ENCODE data around the gene BCAP29.
A peak's percentile ranks its signal among the peaks of the same experiment; 100 is the strongest.

BCAP29 gene

DNA sequence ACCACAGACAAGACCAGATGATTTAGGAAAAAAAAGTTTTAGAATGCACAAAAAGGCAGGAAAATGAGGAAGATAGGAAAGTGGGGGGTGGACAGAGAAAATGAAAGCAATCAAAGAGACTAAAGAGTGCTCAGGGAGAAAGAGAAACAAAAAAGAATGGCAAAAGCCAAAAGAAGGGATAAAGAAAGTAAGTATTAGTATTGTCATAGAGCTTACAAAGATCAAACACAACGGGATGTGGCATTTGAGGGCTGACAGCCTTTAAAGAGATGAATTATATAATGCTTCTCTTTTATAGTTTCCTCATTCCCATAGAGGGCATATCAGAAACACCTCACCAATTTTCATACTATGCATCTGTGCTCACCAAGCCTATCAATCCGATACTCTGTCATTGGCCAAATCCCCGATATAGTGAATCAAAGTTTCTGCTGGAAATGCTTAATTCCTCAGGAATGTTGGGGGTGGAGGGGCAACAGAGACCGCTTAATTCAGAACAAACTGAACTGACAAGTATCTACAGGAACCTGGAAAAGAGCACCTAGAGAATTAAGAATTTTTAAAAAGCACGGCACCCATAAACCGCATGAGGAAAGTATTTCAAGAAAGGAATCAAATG is 19.0 kb upstream of the BCAP29 start:
- H3K4me1 ChIP-seq (ENCODE audit: control insufficient read depth in 1 of 2, insufficient read depth in 2 of 2, low read length in 2 of 2), result peaks cover 19 to 42% of the 10 kb centered on the region in 2 donors

GRCh38 chr7:107563081-107563774 is 16.8 kb upstream of the BCAP29 start:
- no peaks in the 10 kb centered on the region for H3K27me3 ChIP-seq (ENCODE audit: control insufficient read depth in 1 of 2, insufficient read depth in 2 of 2, low read length in 2 of 2)
- no peaks in the 10 kb centered on the region for H3K36me3 ChIP-seq (ENCODE audit: control insufficient read depth in 1 of 2, insufficient read depth in 2 of 2, low read length in 2 of 2)
- peaks cover 19 to 42% of the 10 kb centered on the region in 2 donors for H3K4me1 ChIP-seq (ENCODE audit: control insufficient read depth in 1 of 2, insufficient read depth in 2 of 2, low read length in 2 of 2)
- H3K27ac ChIP-seq (ENCODE audit: low read depth, low read length), result peak overlapping the region; percentile 67
- peak overlapping the region; percentile 92 to 98 for H3K4me3 ChIP-seq (ENCODE audit: low read depth in 1 of 2, low read length in 2 of 2)
- peak overlapping the region; percentile 93 for H3K9ac ChIP-seq (ENCODE audit: low read depth in 1 of 2, low read length in 2 of 2)
- H3K9me3 ChIP-seq (ENCODE audit: control insufficient read depth in 1 of 2, low read length in 2 of 2), result no peaks in the 10 kb centered on the region

More for the DNA sequence above, 19.0 kb upstream of the BCAP29 start:
- Histone ChIP-seq H3K9me3 (ENCODE audit: control insufficient read depth in 1 of 2, low read length in 2 of 2) (no peaks in the 10 kb centered on the region), H3K27me3 (ENCODE audit: control insufficient read depth in 1 of 2, insufficient read depth in 2 of 2, low read length in 2 of 2) (no peaks in the 10 kb centered on the region), H3K27ac (ENCODE audit: low read depth, low read length) (no peak overlapping the region), H3K9ac (ENCODE audit: low read depth in 1 of 2, low read length in 2 of 2) (peak overlapping the region in 1 of 2 donors; percentile 28), H3K4me3 (ENCODE audit: low read depth in 1 of 2, low read length in 2 of 2) (peak overlapping the region in 1 of 2 donors; percentile 3), H3K36me3 (ENCODE audit: control insufficient read depth in 1 of 2, insufficient read depth in 2 of 2, low read length in 2 of 2) (peaks cover 7% of the 10 kb centered on the region in 2 donors)

GRCh38 chr7:107563775-107564552 is 16.1 kb upstream of the BCAP29 start, which contains the start of the genes COG5 and DUS4L:
Gene COG5 (minus strand): TSS chr7:107563920. CDS start chr7:107563896, 24 bp downstream.
Gene DUS4L (plus strand): TSS chr7:107563971. CDS start chr7:107567071, 3,100 bp downstream.
- H3K27ac ChIP-seq (ENCODE audit: low read depth, low read length), result peak within 1 kb of the TSS; percentile 90
- peaks cover 19 to 42% of the 10 kb centered on the region in 2 donors for H3K4me1 ChIP-seq (ENCODE audit: control insufficient read depth in 1 of 2, insufficient read depth in 2 of 2, low read length in 2 of 2)
- no peaks in the 10 kb centered on the region for H3K9me3 ChIP-seq (ENCODE audit: control insufficient read depth in 1 of 2, low read length in 2 of 2)
- peak within 1 kb of the TSS; percentile 92 to 98 for H3K4me3 ChIP-seq (ENCODE audit: low read depth in 1 of 2, low read length in 2 of 2)
- H3K27me3 ChIP-seq (ENCODE audit: control insufficient read depth in 1 of 2, insufficient read depth in 2 of 2, low read length in 2 of 2), result no peaks in the 10 kb centered on the region
- peak within 1 kb of the TSS; percentile 93 for H3K9ac ChIP-seq (ENCODE audit: low read depth in 1 of 2, low read length in 2 of 2)
- no peaks in the 10 kb centered on the region for H3K36me3 ChIP-seq (ENCODE audit: control insufficient read depth in 1 of 2, insufficient read depth in 2 of 2, low read length in 2 of 2)

DNA sequence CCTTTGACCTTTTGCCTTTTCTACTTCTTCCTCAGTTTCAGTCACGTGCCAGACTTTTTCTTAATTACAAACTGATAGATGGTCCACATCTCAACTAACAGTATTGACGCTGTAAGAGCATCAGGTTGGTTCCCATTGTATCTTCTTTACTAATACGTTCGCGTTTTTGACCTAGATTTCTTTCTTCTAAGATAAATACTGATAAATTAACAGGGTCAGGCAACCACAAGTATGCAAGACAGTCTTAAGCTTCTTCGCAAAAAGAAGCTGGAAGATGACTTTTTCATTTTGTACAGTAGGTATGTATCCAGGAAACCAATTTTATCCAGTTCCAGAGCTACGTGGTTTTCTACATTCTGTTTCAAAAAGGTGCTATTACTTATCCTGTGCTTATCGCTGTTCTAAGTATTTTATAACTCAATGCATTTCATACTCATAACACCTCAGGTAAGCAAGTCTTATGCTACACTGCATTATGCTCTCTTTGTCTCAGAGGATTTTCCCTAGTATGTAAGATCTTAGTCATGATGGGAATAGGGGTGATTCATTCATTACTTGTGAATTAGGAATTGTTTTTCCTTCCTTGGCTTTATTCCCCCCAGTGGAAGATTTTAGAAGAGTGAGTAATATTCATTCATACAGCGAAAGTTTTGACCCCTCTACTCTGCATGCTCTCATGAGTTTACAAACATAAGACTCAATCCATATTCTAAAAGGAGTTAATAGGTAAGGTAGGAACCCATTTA is 15.3 kb upstream of the BCAP29 start:
- Histone ChIP-seq H3K4me3 (ENCODE audit: low read depth in 1 of 2, low read length in 2 of 2) (peak overlapping the region; percentile 92 to 98), H3K36me3 (ENCODE audit: control insufficient read depth in 1 of 2, insufficient read depth in 2 of 2, low read length in 2 of 2) (no peaks in the 10 kb centered on the region), H3K9me3 (ENCODE audit: control insufficient read depth in 1 of 2, low read length in 2 of 2) (no peaks in the 10 kb centered on the region), H3K27me3 (ENCODE audit: control insufficient read depth in 1 of 2, insufficient read depth in 2 of 2, low read length in 2 of 2) (no peaks in the 10 kb centered on the region), H3K9ac (ENCODE audit: low read depth in 1 of 2, low read length in 2 of 2) (peak overlapping the region; percentile 93), H3K27ac (ENCODE audit: low read depth, low read length) (no peak overlapping the region), H3K4me1 (ENCODE audit: control insufficient read depth in 1 of 2, insufficient read depth in 2 of 2, low read length in 2 of 2) (peaks cover 19 to 41% of the 10 kb centered on the region in 2 donors)

DNA sequence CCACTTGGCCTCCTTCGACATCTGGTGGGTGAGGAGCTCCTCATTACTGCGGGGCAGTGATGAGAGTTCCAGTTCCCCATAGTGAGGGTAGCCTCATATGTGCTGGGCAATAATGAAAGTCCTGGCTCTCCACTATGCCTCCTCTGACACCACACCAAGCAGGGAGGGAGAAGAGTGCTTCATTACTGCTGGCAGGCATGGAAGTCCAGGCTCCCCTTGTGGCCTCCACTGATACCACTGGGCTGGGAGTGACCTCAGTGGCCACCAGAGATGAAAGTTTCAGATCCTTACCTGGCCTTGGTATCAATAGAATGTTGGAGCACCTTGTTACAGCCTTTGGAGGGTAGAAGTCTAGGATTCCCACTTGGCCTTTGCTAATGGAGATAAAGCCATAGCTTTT is 9.7 kb upstream of the BCAP29 start:
- Histone ChIP-seq H3K9ac (ENCODE audit: low read depth in 1 of 2, low read length in 2 of 2) (no peak overlapping the region), H3K4me3 (ENCODE audit: low read depth in 1 of 2, low read length in 2 of 2) (no peak overlapping the region), H3K27me3 (ENCODE audit: control insufficient read depth in 1 of 2, insufficient read depth in 2 of 2, low read length in 2 of 2) (no peaks in the 10 kb centered on the region), H3K9me3 (ENCODE audit: control insufficient read depth in 1 of 2, low read length in 2 of 2) (no peaks in the 10 kb centered on the region), H3K36me3 (ENCODE audit: control insufficient read depth in 1 of 2, insufficient read depth in 2 of 2, low read length in 2 of 2) (peaks cover 4 to 18% of the 10 kb centered on the region in 2 donors), H3K4me1 (ENCODE audit: control insufficient read depth in 1 of 2, insufficient read depth in 2 of 2, low read length in 2 of 2) (no peaks in the 10 kb centered on the region), H3K27ac (ENCODE audit: low read depth, low read length) (no peak overlapping the region)

- no peaks in the 10 kb centered on the region for H3K4me1 ChIP-seq (ENCODE audit: control insufficient read depth in 1 of 2, insufficient read depth in 2 of 2, low read length in 2 of 2)
- H3K36me3 ChIP-seq (ENCODE audit: control insufficient read depth in 1 of 2, insufficient read depth in 2 of 2, low read length in 2 of 2), result peaks cover 8 to 18% of the 10 kb centered on the region in 2 donors
- no peaks in the 10 kb centered on the region for H3K27me3 ChIP-seq (ENCODE audit: control insufficient read depth in 1 of 2, insufficient read depth in 2 of 2, low read length in 2 of 2)
- no peak overlapping the region for H3K9ac ChIP-seq (ENCODE audit: low read depth in 1 of 2, low read length in 2 of 2)
- H3K27ac ChIP-seq (ENCODE audit: low read depth, low read length), result no peak overlapping the region
- H3K4me3 ChIP-seq (ENCODE audit: low read depth in 1 of 2, low read length in 2 of 2), result no peak overlapping the region
- no peaks in the 10 kb centered on the region for H3K9me3 ChIP-seq (ENCODE audit: control insufficient read depth in 1 of 2, low read length in 2 of 2)
Observed at GRCh38 chr7:107573537-107573936, 6.5 kb upstream of the BCAP29 start.

GRCh38 chr7:107579554-107579884 is 527 bp upstream of the BCAP29 start:
- Histone ChIP-seq H3K36me3 (ENCODE audit: control insufficient read depth in 1 of 2, insufficient read depth in 2 of 2, low read length in 2 of 2) (peaks cover 0 to 4% of the 10 kb centered on the region in 2 donors), H3K4me3 (ENCODE audit: low read depth in 1 of 2, low read length in 2 of 2) (peak overlapping the region; percentile 88 to 94), H3K4me1 (ENCODE audit: control insufficient read depth in 1 of 2, insufficient read depth in 2 of 2, low read length in 2 of 2) (peaks cover 10 to 12% of the 10 kb centered on the region in 2 donors), H3K27ac (ENCODE audit: low read depth, low read length) (peak overlapping the region; percentile 71), H3K9ac (ENCODE audit: low read depth in 1 of 2, low read length in 2 of 2) (peak overlapping the region; percentile 90 to 92), H3K27me3 (ENCODE audit: control insufficient read depth in 1 of 2, insufficient read depth in 2 of 2, low read length in 2 of 2) (no peaks in the 10 kb centered on the region), H3K9me3 (ENCODE audit: control insufficient read depth in 1 of 2, low read length in 2 of 2) (no peaks in the 10 kb centered on the region)

GRCh38 chr7:107580716-107581383 is 804 bp downstream of the BCAP29 start:
- H3K4me3 ChIP-seq (ENCODE audit: low read depth in 1 of 2, low read length in 2 of 2), result peak overlapping the region; percentile 88 to 94
- H3K9ac ChIP-seq (ENCODE audit: low read depth in 1 of 2, low read length in 2 of 2), result peak overlapping the region; percentile 90 to 92
- no peaks in the 10 kb centered on the region for H3K9me3 ChIP-seq (ENCODE audit: control insufficient read depth in 1 of 2, low read length in 2 of 2)
- peaks cover 10 to 12% of the 10 kb centered on the region in 2 donors for H3K4me1 ChIP-seq (ENCODE audit: control insufficient read depth in 1 of 2, insufficient read depth in 2 of 2, low read length in 2 of 2)
- H3K36me3 ChIP-seq (ENCODE audit: control insufficient read depth in 1 of 2, insufficient read depth in 2 of 2, low read length in 2 of 2), result peaks cover 0 to 4% of the 10 kb centered on the region in 2 donors
- H3K27me3 ChIP-seq (ENCODE audit: control insufficient read depth in 1 of 2, insufficient read depth in 2 of 2, low read length in 2 of 2), result no peaks in the 10 kb centered on the region
- peak overlapping the region; percentile 71 for H3K27ac ChIP-seq (ENCODE audit: low read depth, low read length)

GRCh38 chr7:107581387-107582013 is 1.5 kb downstream of the BCAP29 start:
- Histone ChIP-seq H3K27ac (ENCODE audit: low read depth, low read length) (no peak overlapping the region), H3K4me3 (ENCODE audit: low read depth in 1 of 2, low read length in 2 of 2) (peak overlapping the region; percentile 88 to 94), H3K9ac (ENCODE audit: low read depth in 1 of 2, low read length in 2 of 2) (peak overlapping the region; percentile 1 to 16), H3K27me3 (ENCODE audit: control insufficient read depth in 1 of 2, insufficient read depth in 2 of 2, low read length in 2 of 2) (no peaks in the 10 kb centered on the region), H3K9me3 (ENCODE audit: control insufficient read depth in 1 of 2, low read length in 2 of 2) (no peaks in the 10 kb centered on the region), H3K4me1 (ENCODE audit: control insufficient read depth in 1 of 2, insufficient read depth in 2 of 2, low read length in 2 of 2) (peaks cover 10 to 12% of the 10 kb centered on the region in 2 donors), H3K36me3 (ENCODE audit: control insufficient read depth in 1 of 2, insufficient read depth in 2 of 2, low read length in 2 of 2) (peaks cover 3 to 5% of the 10 kb centered on the region in 2 donors)
